ENCODE data around the gene MYO1D. TPM values are rescaled to one million over a fixed set of nuclear protein-coding genes. Genes with fewer than 3 reads are reported as not detected.

Gene MYO1D
- total RNA-seq, 1 donor from 2014 or later = 18.0 TPM

GRCh38 chr17:32615326-32615725 lies 261.6 kb downstream of the MYO1D start:
- H3K27me3 Mint-ChIP-seq (ENCODE audit: low read depth, unreplicated experiment) = no peaks in the 10 kb centered on the region
- H3K27ac Mint-ChIP-seq (ENCODE audit: unreplicated experiment) = peak overlapping the region; percentile 26
- H3K36me3 Mint-ChIP-seq (ENCODE audit: low read depth, unreplicated experiment) = no peaks in the 10 kb centered on the region
- no peak overlapping the region for H3K27ac ChIP-seq (ENCODE audit: low read depth, low read length)
- TF ChIP-seq CTCF (IDR thresholded peaks at IDR 0.05; ENCODE audit: insufficient read depth, low read depth, low read length) (no peak), EZH2 (IDR thresholded peaks at IDR 0.05; ENCODE audit: insufficient read depth, low read length) (no peak)
- no peaks in the 10 kb centered on the region for H3K36me3 ChIP-seq (ENCODE audit: insufficient read depth, low read length)
- no peaks in the 10 kb centered on the region for H3K27me3 ChIP-seq (ENCODE audit: insufficient read depth, low read length)
- DNase-seq (ENCODE audit: low read depth) (no peak), FAIRE-seq (no peak)
- H3K9ac ChIP-seq (ENCODE audit: low read length) = no peak overlapping the region
- no peak overlapping the region for H3K4me3 Mint-ChIP-seq (ENCODE audit: unreplicated experiment)
- H3K4me1 Mint-ChIP-seq (ENCODE audit: low read depth, unreplicated experiment) = no peaks in the 10 kb centered on the region
- H3K9me3 ChIP-seq (ENCODE audit: insufficient read depth, low read depth, low read length) = no peaks in the 10 kb centered on the region
- no peaks in the 10 kb centered on the region for H3K4me1 ChIP-seq (ENCODE audit: insufficient read depth, low read length)
- no peak overlapping the region for H3K4me2 ChIP-seq (ENCODE audit: low read length)
- no peaks in the 10 kb centered on the region for H4K20me1 ChIP-seq (ENCODE audit: insufficient read depth, low read length)
- no peaks in the 10 kb centered on the region for H3K79me2 ChIP-seq (ENCODE audit: insufficient read depth, low read length)
- H2AFZ ChIP-seq (ENCODE audit: low read depth, low read length) = no peak overlapping the region
- H3K4me3 ChIP-seq (ENCODE audit: insufficient read depth, low read depth, low read length) = no peak overlapping the region
- no peaks in the 10 kb centered on the region for H3K9me3 Mint-ChIP-seq (ENCODE audit: unreplicated experiment)

GRCh38 chr17:32610943-32611342 lies 266.0 kb downstream of the MYO1D start:
- Histone ChIP-seq H3K4me1 (ENCODE audit: insufficient read depth, low read length) (no peaks in the 10 kb centered on the region), H3K79me2 (ENCODE audit: insufficient read depth, low read length) (no peaks in the 10 kb centered on the region), H3K27me3 (ENCODE audit: insufficient read depth, low read length) (no peaks in the 10 kb centered on the region), H3K36me3 (ENCODE audit: insufficient read depth, low read length) (no peaks in the 10 kb centered on the region), H3K4me3 (ENCODE audit: insufficient read depth, low read depth, low read length) (no peak overlapping the region), H4K20me1 (ENCODE audit: insufficient read depth, low read length) (no peaks in the 10 kb centered on the region), H3K27ac (ENCODE audit: low read depth, low read length) (no peak overlapping the region), H3K4me2 (ENCODE audit: low read length) (no peak overlapping the region), H2AFZ (ENCODE audit: low read depth, low read length) (no peak overlapping the region), H3K9me3 (ENCODE audit: insufficient read depth, low read depth, low read length) (no peaks in the 10 kb centered on the region), H3K9ac (ENCODE audit: low read length) (no peak overlapping the region)
- Mint-ChIP-seq H3K4me3 (ENCODE audit: unreplicated experiment) (no peak overlapping the region), H3K27me3 (ENCODE audit: low read depth, unreplicated experiment) (no peaks in the 10 kb centered on the region), H3K27ac (ENCODE audit: unreplicated experiment) (no peak overlapping the region), H3K36me3 (ENCODE audit: low read depth, unreplicated experiment) (no peaks in the 10 kb centered on the region), H3K4me1 (ENCODE audit: low read depth, unreplicated experiment) (no peaks in the 10 kb centered on the region), H3K9me3 (ENCODE audit: unreplicated experiment) (no peaks in the 10 kb centered on the region)
- TF ChIP-seq CTCF (IDR thresholded peaks at IDR 0.05; ENCODE audit: insufficient read depth, low read depth, low read length) = no peak
- TF ChIP-seq EZH2 (IDR thresholded peaks at IDR 0.05; ENCODE audit: insufficient read depth, low read length) = no peak
- no peak for DNase-seq (ENCODE audit: low read depth)
- FAIRE-seq = no peak

- FAIRE-seq = no peak
- H3K27ac Mint-ChIP-seq (ENCODE audit: unreplicated experiment) = no peak overlapping the region
Observed at GRCh38 chr17:32609884-32610650, 266.9 kb downstream of the MYO1D start.

More at GRCh38 chr17:32609884-32610650, 266.9 kb downstream of the MYO1D start:
- H3K4me3 Mint-ChIP-seq (ENCODE audit: unreplicated experiment) = no peak overlapping the region
- Histone ChIP-seq H3K4me3 (ENCODE audit: insufficient read depth, low read depth, low read length) (no peak overlapping the region), H3K27ac (ENCODE audit: low read depth, low read length) (no peak overlapping the region), H3K4me1 (ENCODE audit: insufficient read depth, low read length) (no peaks in the 10 kb centered on the region), H3K27me3 (ENCODE audit: insufficient read depth, low read length) (no peaks in the 10 kb centered on the region), H3K36me3 (ENCODE audit: insufficient read depth, low read length) (no peaks in the 10 kb centered on the region), H3K9ac (ENCODE audit: low read length) (no peak overlapping the region), H3K9me3 (ENCODE audit: insufficient read depth, low read depth, low read length) (no peaks in the 10 kb centered on the region), H2AFZ (ENCODE audit: low read depth, low read length) (no peak overlapping the region), H3K79me2 (ENCODE audit: insufficient read depth, low read length) (no peaks in the 10 kb centered on the region), H3K4me2 (ENCODE audit: low read length) (no peak overlapping the region), H4K20me1 (ENCODE audit: insufficient read depth, low read length) (no peaks in the 10 kb centered on the region)
- no peaks in the 10 kb centered on the region for H3K4me1 Mint-ChIP-seq (ENCODE audit: low read depth, unreplicated experiment)
- no peaks in the 10 kb centered on the region for H3K9me3 Mint-ChIP-seq (ENCODE audit: unreplicated experiment)
- no peaks in the 10 kb centered on the region for H3K36me3 Mint-ChIP-seq (ENCODE audit: low read depth, unreplicated experiment)
- DNase-seq (ENCODE audit: low read depth) = no peak
- TF ChIP-seq CTCF (IDR thresholded peaks at IDR 0.05; ENCODE audit: insufficient read depth, low read depth, low read length) (no peak), EZH2 (IDR thresholded peaks at IDR 0.05; ENCODE audit: insufficient read depth, low read length) (no peak)
- no peaks in the 10 kb centered on the region for H3K27me3 Mint-ChIP-seq (ENCODE audit: low read depth, unreplicated experiment)
